BE2C (cell line): ENCODE measurements around the gene L1CAM.

Experiments used
- DNase-seq: peaks from one replicate; pipeline ENCODE4 v3.0.0-alpha.2; 2020
- H3K27me3 ChIP-seq: fragments of 250-450 bp; sonication (Bioruptor Pico); 2 replicates; pipeline ENCODE4 v1.5.1; 2020; ENCODE audit warnings: mild to moderate bottlenecking
- H3K36me3 ChIP-seq: fragments of 250-450 bp; sonication (Bioruptor Pico); 2 replicates; pipeline ENCODE4 v1.5.1; 2020; ENCODE audit warnings: mild to moderate bottlenecking
- H3K4me1 ChIP-seq: fragments of 250-450 bp; sonication (Bioruptor Pico); 2 replicates; pipeline ENCODE4 v1.5.1; 2020
- H3K4me3 ChIP-seq: 2 replicates; pipeline ENCODE4 v1.5.1; 2011; ENCODE audit warnings: low read depth, low read length
- H3K9me3 ChIP-seq: fragments of 250-450 bp; sonication (Bioruptor Pico); 2 replicates; pipeline ENCODE4 v1.5.1; 2020
- TF ChIP-seq, protein P1 (sequence below): IDR thresholded peaks from 2 replicates; pipeline ENCODE4 v1.5.1; 2012; ENCODE audit warnings: mild to moderate bottlenecking, low read depth, low read length

The L1CAM gene

GRCh38 chrX:153816831-153817690 lies 68.9 kb downstream of the L1CAM start:
- TF ChIP-seq, protein P1, sequence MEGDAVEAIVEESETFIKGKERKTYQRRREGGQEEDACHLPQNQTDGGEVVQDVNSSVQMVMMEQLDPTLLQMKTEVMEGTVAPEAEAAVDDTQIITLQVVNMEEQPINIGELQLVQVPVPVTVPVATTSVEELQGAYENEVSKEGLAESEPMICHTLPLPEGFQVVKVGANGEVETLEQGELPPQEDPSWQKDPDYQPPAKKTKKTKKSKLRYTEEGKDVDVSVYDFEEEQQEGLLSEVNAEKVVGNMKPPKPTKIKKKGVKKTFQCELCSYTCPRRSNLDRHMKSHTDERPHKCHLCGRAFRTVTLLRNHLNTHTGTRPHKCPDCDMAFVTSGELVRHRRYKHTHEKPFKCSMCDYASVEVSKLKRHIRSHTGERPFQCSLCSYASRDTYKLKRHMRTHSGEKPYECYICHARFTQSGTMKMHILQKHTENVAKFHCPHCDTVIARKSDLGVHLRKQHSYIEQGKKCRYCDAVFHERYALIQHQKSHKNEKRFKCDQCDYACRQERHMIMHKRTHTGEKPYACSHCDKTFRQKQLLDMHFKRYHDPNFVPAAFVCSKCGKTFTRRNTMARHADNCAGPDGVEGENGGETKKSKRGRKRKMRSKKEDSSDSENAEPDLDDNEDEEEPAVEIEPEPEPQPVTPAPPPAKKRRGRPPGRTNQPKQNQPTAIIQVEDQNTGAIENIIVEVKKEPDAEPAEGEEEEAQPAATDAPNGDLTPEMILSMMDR: no peak
- peaks cover 5% of the 10 kb centered on the region for H3K4me1 ChIP-seq
- H3K36me3 ChIP-seq: no peaks in the 10 kb centered on the region
- no peaks in the 10 kb centered on the region for H3K27me3 ChIP-seq
- no peaks in the 10 kb centered on the region for H3K9me3 ChIP-seq
- no peak for DNase-seq
- no peak overlapping the region for H3K4me3 ChIP-seq

DNA sequence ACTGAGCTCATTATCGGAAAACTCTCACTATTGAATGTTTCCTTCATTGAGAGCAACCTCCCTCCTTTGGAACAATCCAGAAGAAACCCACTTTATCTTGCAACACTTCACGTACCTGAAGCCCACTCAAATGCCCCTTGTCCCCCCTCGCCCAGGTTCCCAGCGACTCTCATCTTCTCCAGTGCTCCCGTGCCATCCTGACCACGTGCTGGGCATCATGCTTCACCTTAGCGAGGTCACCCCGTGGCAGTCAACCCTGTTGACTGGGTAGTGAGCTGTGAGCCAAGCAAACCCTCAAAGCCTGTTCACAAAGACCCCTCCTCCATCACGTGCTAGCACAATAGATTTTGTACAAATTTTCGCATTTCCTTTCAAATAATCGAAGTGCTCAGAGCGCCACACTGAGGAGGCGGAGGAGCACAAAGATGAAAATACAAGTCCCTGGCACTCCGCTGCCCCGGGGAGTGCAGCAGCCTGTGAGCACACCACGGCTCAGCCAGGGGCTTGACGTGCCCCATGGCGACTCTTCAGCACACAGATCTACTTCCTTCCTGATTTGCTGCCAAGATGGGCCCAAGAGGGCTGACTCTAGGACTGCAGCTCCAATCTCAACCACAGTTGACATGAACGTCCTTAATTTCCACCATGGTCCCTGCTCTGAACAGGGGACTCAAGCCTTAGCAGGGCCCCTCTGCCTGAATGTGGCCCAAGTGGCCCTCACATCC lies 71.2 kb downstream of the L1CAM start:
- no peaks in the 10 kb centered on the region for H3K36me3 ChIP-seq
- no peak for DNase-seq
- no peaks in the 10 kb centered on the region for H3K27me3 ChIP-seq
- H3K4me1 ChIP-seq: no peaks in the 10 kb centered on the region; the same call in 1 of the 2 replicates
- H3K4me3 ChIP-seq: no peak overlapping the region
- TF ChIP-seq, protein P1: no peak
- H3K9me3 ChIP-seq: no peaks in the 10 kb centered on the region

- H3K36me3 ChIP-seq: no peaks in the 10 kb centered on the region
- no peaks in the 10 kb centered on the region for H3K9me3 ChIP-seq
- H3K4me3 ChIP-seq: no peak overlapping the region
- DNase-seq: no peak
- TF ChIP-seq, protein P1: no peak
- no peaks in the 10 kb centered on the region for H3K27me3 ChIP-seq
- H3K4me1 ChIP-seq: no peaks in the 10 kb centered on the region
These were observed 72.8 kb downstream of the L1CAM start for GRCh38 chrX:153813161-153813560.

- H3K4me1 ChIP-seq: no peaks in the 10 kb centered on the region
- no peak overlapping the region for H3K4me3 ChIP-seq
- H3K9me3 ChIP-seq: no peaks in the 10 kb centered on the region
- no peak for DNase-seq
- H3K36me3 ChIP-seq: no peaks in the 10 kb centered on the region
- TF ChIP-seq, protein P1: no peak
- H3K27me3 ChIP-seq: no peaks in the 10 kb centered on the region
These were observed 73.8 kb downstream of the L1CAM start for GRCh38 chrX:153812220-153812619.
